IPS DF 6.9 (cell line): ENCODE results near the gene LUZP1.

Experiments
- DNase-seq: peaks from one replicate; pipeline ENCODE4 v3.0.0-alpha.2; 2013; ENCODE audit warnings: low read depth, low spot score
- H3K27ac ChIP-seq: one replicate; pipeline ENCODE4 v1.5.1; 2013; ENCODE audit warnings: low read length, control low read depth
- H3K27me3 ChIP-seq: 2 replicates; pipeline ENCODE4 v1.6.1; 2013; ENCODE audit warnings: mild to moderate bottlenecking, low read length; ENCODE audit not compliant: control insufficient read depth, insufficient read depth
- H3K36me3 ChIP-seq: 2 replicates; pipeline ENCODE4 v1.6.1; 2013; ENCODE audit warnings: low read length; ENCODE audit not compliant: control insufficient read depth, insufficient read depth
- H3K4me1 ChIP-seq: 2 replicates; pipeline ENCODE4 v1.6.1; 2013; ENCODE audit warnings: low read length; ENCODE audit not compliant: control insufficient read depth, insufficient read depth
- H3K4me3 ChIP-seq: 2 replicates; pipeline ENCODE4 v1.5.1; 2013; ENCODE audit warnings: mild to moderate bottlenecking, low read length
- H3K9me3 ChIP-seq: 2 replicates; pipeline ENCODE4 v1.6.1; 2013; ENCODE audit warnings: low read length, inconsistent platforms; ENCODE audit not compliant: control insufficient read depth, insufficient read depth
- WGBS: extraction: QIAGEN DNeasy Blood & Tissue Kit; methylation state at CpG from one replicate; pipeline ENCODE4 v1.1.7; 2013; ENCODE audit warnings: mixed read lengths, missing lambda C conversion rate; ENCODE audit not compliant: insufficient read length, insufficient coverage; 5-methylcytosine and 5-hydroxymethylcytosine counted together

The LUZP1 gene

DNA sequence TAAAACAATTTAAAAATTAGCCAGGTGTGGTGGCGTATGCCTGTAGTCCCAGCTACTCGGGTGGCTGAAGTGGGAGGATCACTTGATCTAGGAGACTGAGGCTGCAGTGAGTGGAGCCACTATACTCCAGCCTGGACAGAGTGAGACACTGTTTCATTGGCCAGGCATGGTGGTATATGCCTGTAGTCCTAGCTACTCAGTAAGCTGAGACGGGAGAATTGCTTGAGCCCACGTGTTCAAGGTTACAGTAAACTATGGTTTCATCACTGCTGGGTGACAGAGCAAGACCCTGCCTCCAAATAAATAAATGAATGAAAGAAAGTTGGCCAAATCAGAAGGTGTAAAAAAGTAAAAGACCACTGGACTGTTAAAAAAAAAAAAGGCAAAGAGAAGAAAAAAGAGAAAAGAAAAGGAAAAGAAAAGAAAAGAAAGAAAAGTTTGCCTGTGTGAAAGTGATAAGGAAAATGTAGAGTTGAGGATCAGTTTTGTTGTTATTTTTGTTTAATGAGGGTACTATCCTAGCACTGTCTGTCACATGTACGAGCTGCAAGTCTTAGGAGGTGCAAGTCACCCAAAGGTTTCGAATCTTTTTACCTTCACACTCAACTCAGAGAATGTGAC is 52.3 kb downstream of the LUZP1 start:
- Histone ChIP-seq H3K36me3 (no peaks in the 10 kb centered on the region), H3K27me3 (no peaks in the 10 kb centered on the region), H3K4me3 (no peak overlapping the region), H3K27ac (no peak overlapping the region), H3K9me3 (no peaks in the 10 kb centered on the region), H3K4me1 (no peaks in the 10 kb centered on the region)
- no CpG with 5 or more reads among the region's 6 CpGs for WGBS
- no peak for DNase-seq

DNA sequence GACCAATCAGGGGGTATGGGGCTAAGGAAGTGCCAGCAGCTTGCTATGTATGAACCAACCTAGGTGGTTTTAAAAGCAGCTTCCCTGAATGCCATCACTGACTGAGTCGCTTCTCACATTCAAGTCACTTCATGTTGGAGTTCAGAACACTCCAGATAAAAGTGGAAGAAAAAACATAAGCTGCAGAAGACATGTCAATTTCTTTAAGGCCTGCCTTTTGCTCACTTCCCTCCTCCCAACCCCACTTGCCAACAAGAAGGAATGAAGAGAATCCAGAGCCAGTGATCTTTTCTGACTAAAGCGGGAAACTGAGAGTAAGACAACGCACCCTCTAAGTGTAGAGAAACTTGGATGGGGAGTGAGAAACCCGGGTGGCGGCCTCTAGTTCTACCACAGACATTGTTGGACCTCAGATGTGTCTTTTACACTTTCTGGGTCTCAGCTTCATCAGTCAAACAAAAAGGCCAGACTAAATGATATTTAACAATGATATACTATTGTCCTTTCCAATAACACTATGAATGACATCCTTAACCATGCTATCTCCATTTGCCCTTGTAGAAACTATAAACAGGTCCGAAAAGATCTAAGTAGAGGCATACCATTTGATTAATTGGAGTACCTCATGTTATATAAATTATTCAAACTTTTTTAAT is 54.1 kb downstream of the LUZP1 start:
- no peak for DNase-seq
- H3K36me3 ChIP-seq = no peaks in the 10 kb centered on the region
- H3K4me3 ChIP-seq = no peak overlapping the region
- H3K4me1 ChIP-seq = no peaks in the 10 kb centered on the region
- H3K27me3 ChIP-seq = no peaks in the 10 kb centered on the region
- no CpG with 5 or more reads among the region's 6 CpGs for WGBS
- H3K27ac ChIP-seq = no peak overlapping the region
- H3K9me3 ChIP-seq = no peaks in the 10 kb centered on the region

GRCh38 chr1:23111600-23112535 is 56.8 kb downstream of the LUZP1 start:
- Histone ChIP-seq H3K4me3 (no peak overlapping the region), H3K36me3 (peaks cover 2% of the 10 kb centered on the region; the same call in 1 of the 2 replicates), H3K27ac (no peak overlapping the region), H3K4me1 (no peaks in the 10 kb centered on the region), H3K27me3 (no peaks in the 10 kb centered on the region), H3K9me3 (no peaks in the 10 kb centered on the region)
- DNase-seq = no peak
- WGBS = 100% methylated on average over 1 of the region's 6 CpGs

DNA sequence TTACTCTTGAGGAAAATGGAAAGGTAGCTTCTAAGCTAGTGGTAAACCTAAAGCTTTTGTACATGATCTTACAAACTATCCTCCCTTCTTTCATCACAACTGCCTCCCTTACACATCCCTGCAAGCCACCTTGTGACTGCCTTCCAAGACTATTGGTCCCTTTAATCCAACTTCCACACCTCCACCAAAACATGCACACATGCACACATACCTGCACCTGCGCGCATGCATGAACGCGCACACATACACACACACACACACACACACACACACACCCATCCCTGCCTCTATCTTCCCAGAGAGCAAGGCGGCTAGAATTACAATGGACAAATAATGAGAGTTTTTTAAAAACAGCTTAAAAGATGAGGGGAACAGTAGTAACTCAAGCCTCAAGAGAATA is 58.3 kb downstream of the LUZP1 start:
- H3K27me3 ChIP-seq = no peaks in the 10 kb centered on the region
- WGBS = no CpG with 5 or more reads among the region's 5 CpGs
- no peaks in the 10 kb centered on the region for H3K9me3 ChIP-seq
- H3K27ac ChIP-seq = no peak overlapping the region
- no peaks in the 10 kb centered on the region for H3K4me1 ChIP-seq
- H3K4me3 ChIP-seq = no peak overlapping the region
- DNase-seq = no peak
- H3K36me3 ChIP-seq = peaks cover 4% of the 10 kb centered on the region; the same call in 1 of the 2 replicates

GRCh38 chr1:23108918-23109533 is 59.6 kb downstream of the LUZP1 start:
- H3K4me1 ChIP-seq = no peaks in the 10 kb centered on the region
- H3K4me3 ChIP-seq = no peak overlapping the region
- peaks cover 4% of the 10 kb centered on the region; the same call in 1 of the 2 replicates for H3K36me3 ChIP-seq
- DNase-seq = no peak
- H3K9me3 ChIP-seq = no peaks in the 10 kb centered on the region
- no CpG with 5 or more reads among the region's 4 CpGs for WGBS
- no peaks in the 10 kb centered on the region for H3K27me3 ChIP-seq
- no peak overlapping the region for H3K27ac ChIP-seq

DNA sequence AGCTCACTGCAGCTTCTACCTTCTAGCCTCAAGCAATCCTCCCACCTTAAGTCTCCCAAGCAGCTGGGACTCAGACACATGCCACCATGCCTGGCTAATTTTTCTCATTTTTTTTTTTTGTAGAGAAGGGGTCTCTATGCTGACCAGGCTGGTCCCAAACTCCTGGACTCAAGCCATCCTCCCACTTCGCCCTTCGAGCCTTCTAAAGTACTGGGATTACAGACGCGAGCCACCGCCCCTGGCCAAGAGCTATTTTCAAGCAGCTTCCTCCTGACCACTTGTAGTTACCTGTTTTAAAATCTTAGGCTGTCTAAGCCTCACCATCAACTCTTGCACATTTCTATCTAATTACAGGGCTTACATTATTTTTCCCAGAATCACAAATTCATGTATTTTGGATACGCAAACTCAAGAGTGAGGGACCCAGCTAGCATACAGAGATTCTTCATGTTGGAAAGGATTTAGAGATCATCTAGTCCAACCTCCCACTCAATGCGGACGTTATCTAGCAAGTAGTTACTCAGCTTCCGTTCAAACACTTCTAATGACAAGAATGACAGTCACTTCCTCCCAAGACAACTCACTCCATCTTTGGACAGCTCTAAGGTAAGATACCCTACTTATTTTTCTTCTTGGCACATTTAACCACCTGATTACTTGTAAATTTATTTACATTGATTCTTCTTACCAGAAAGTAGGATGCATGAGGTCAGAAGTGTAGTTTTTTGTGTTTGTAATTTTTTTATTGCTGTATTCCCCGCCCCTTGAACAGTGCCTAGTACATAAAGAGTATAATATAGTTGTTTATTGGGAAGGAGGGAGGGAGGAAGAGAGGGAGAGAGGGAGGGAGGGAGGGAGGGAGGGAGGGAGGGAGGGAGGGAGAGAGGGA is 65.4 kb downstream of the LUZP1 start:
- H3K27me3 ChIP-seq = no peaks in the 10 kb centered on the region
- H3K27ac ChIP-seq = no peak overlapping the region
- peaks cover 3% of the 10 kb centered on the region; the same call in 1 of the 2 replicates for H3K4me1 ChIP-seq
- peaks cover 2% of the 10 kb centered on the region; the same call in 1 of the 2 replicates for H3K36me3 ChIP-seq
- no CpG with 5 or more reads among the region's 10 CpGs for WGBS
- no peak for DNase-seq
- H3K4me3 ChIP-seq = no peak overlapping the region
- no peaks in the 10 kb centered on the region for H3K9me3 ChIP-seq

DNA sequence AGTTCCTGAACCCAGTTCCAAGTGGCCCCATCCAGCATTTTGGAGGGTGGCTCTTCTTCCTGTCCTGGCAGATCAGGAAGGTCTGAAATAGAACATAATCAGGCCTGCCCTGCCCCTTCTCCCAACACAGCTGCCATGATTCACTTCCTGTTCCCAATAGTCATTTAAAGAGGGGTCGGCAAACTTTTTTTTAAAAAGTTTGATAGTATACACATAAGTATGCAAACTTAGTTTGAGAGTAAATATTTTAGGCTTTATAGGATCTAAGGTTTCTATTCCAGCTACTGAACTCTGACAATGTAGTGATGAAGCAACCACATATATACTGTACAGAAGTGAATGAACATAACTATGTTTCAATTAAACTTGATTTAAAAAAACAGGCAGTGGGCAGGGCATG is 66.4 kb downstream of the LUZP1 start:
- H3K27me3 ChIP-seq = no peaks in the 10 kb centered on the region
- peaks cover 3% of the 10 kb centered on the region; the same call in 1 of the 2 replicates for H3K4me1 ChIP-seq
- H3K27ac ChIP-seq = no peak overlapping the region
- H3K4me3 ChIP-seq = no peak overlapping the region
- no peaks in the 10 kb centered on the region for H3K9me3 ChIP-seq
- WGBS = no CpG with 5 or more reads among the region's 1 CpG
- no peak for DNase-seq
- H3K36me3 ChIP-seq = peaks cover 2% of the 10 kb centered on the region; the same call in 1 of the 2 replicates

DNA sequence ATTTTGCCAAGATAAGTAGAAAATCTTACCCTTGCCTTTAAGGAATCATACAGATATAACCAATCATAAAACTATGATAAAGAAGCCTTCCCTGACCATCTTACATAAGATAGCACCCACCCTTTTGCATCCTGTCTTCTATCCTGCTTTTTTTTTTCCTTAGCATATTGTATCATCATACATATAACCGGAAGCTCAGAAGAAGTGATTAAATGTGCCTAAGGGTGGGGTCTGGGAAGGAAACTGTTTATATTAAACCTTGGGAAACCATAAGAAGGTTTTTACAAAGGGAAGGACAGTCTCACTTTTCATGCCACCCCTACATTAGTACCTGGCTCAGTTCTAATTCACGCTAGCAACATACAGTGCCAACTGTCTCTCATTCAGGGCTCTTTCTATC is 66.8 kb downstream of the LUZP1 start:
- Histone ChIP-seq H3K27ac (no peak overlapping the region), H3K9me3 (no peaks in the 10 kb centered on the region), H3K4me3 (no peak overlapping the region), H3K4me1 (peaks cover 3% of the 10 kb centered on the region; the same call in 1 of the 2 replicates), H3K36me3 (peaks cover 2% of the 10 kb centered on the region; the same call in 1 of the 2 replicates), H3K27me3 (no peaks in the 10 kb centered on the region)
- no CpG with 5 or more reads among the region's 2 CpGs for WGBS
- no peak for DNase-seq

- no peak overlapping the region for H3K4me3 ChIP-seq
- WGBS = no CpG with 5 or more reads among the region's 3 CpGs
- no peaks in the 10 kb centered on the region for H3K27me3 ChIP-seq
- H3K36me3 ChIP-seq = peaks cover 2% of the 10 kb centered on the region; the same call in 1 of the 2 replicates
- H3K9me3 ChIP-seq = no peaks in the 10 kb centered on the region
- no peak overlapping the region for H3K27ac ChIP-seq
- no peak for DNase-seq
- peaks cover 3% of the 10 kb centered on the region; the same call in 1 of the 2 replicates for H3K4me1 ChIP-seq
These were observed 67.4 kb downstream of the LUZP1 start for GRCh38 chr1:23101101-23101827.
